Endothelial cell of umbilical vein (primary cell): ENCODE data around the gene ADCY2. TPM values are rescaled to one million over a fixed set of nuclear protein-coding genes. Genes with fewer than 3 reads are reported as not detected.

ENCODE experiments used
- BruUV-seq: library from RNA; stranded (reverse); fragments of 400-500 nt; replicated peaks from 2 replicates; lab custom pipeline; 2021; lab: Mats Ljungman, UMichigan
- CTCF ChIA-PET: fragments of 300-600, 350-600 bp; sonication (Branson Sonifier 250); formaldehyde crosslinking; loops from one replicate; lab custom pipeline; 2021; ENCODE audit warnings: antibody characterized with exemption, inconsistent platforms; lab: Charles Lee
- POLR2A ChIA-PET: fragments of 300-600, 350-600 bp; sonication (Branson Sonifier 250); formaldehyde crosslinking; loops from one replicate; lab custom pipeline; 2021; ENCODE audit warnings: antibody characterized with exemption, inconsistent platforms; lab: Charles Lee
- DNase-seq: peaks from one replicate; pipeline ENCODE4 v3.0.0-alpha.2; 2011; ENCODE audit warnings: low read depth, low spot score
- FAIRE-seq: peaks from 2 replicates; lab custom pipeline; 2011; peaks lifted over from hg19 to GRCh38; lab: Jason Lieb, UNC
- H2AFZ ChIP-seq: 2 replicates; pipeline ENCODE4 v1.6.0; 2012; ENCODE audit warnings: low read depth, low read length, control low read depth, inconsistent platforms
- H3K27ac ChIP-seq: 2 replicates; pipeline ENCODE4 v1.5.1; 2011; ENCODE audit warnings: low read depth, mild to moderate bottlenecking, control low read depth, low read length, moderate library complexity; ENCODE audit not compliant: insufficient read depth
- H3K27me3 ChIP-seq, 2 experiments: 2 replicates each; pipeline versions ENCODE4 v1.6.0 to v1.6.1; 2011; ENCODE audit warnings: low read length in 2 of 2, mixed read lengths in 1 of 2; ENCODE audit not compliant: control insufficient read depth in 2 of 2, insufficient read depth in 2 of 2
- H3K36me3 ChIP-seq, 2 experiments: 2 replicates in 1 of 2; 3 replicates in 1 of 2; pipeline ENCODE4 v1.5.1; 2011; ENCODE audit warnings: low read length in 2 of 2, mild to moderate bottlenecking in 1 of 2, moderate library complexity in 1 of 2; ENCODE audit not compliant: control insufficient read depth in 2 of 2, insufficient read depth in 2 of 2; ENCODE audit errors: extremely low read depth in 1 of 2
- H3K4me1 ChIP-seq: 3 replicates; pipeline ENCODE4 v1.5.1; 2011; ENCODE audit warnings: mild to moderate bottlenecking, low read length; ENCODE audit not compliant: control insufficient read depth, insufficient read depth; ENCODE audit errors: extremely low read depth
- H3K4me2 ChIP-seq: 2 replicates; pipeline ENCODE4 v1.6.1; 2011; ENCODE audit warnings: low read length, control low read depth, mixed read lengths; ENCODE audit not compliant: insufficient read depth
- H3K4me3 ChIP-seq, 3 experiments: fragments of 200-600 bp in 1 of 3; sonication (generic), shearing (Covaris generic) in 1 of 3; replicated peaks in 1 of 3; 2 replicates each; pipeline ENCODE4 v1.5.1; 2011 to 2016; ENCODE audit warnings: control low read depth in 3 of 3, low read length in 3 of 3, mild to moderate bottlenecking in 2 of 3, inconsistent platforms in 1 of 3, low read depth in 1 of 3, moderate library complexity in 1 of 3; ENCODE audit not compliant: insufficient read depth in 1 of 3
- H3K79me2 ChIP-seq: 2 replicates; pipeline ENCODE4 v1.6.0; 2012; ENCODE audit warnings: low read length, inconsistent platforms; ENCODE audit not compliant: control insufficient read depth, insufficient read depth
- H3K9ac ChIP-seq: replicated peaks from 2 replicates; pipeline ENCODE3; 2011; ENCODE audit warnings: low read length, control low read depth; ENCODE audit not compliant: insufficient read depth; ENCODE audit errors: extremely low read depth
- H3K9me1 ChIP-seq: replicated peaks from 3 replicates; pipeline ENCODE4 v1.6.0; 2011; ENCODE audit warnings: mild to moderate bottlenecking, low read length; ENCODE audit not compliant: control insufficient read depth, insufficient read depth; ENCODE audit errors: extremely low read depth
- H3K9me3 ChIP-seq: replicated peaks from 2 replicates; pipeline ENCODE4 v1.5.1; 2012; ENCODE audit warnings: low read length, inconsistent platforms; ENCODE audit not compliant: control insufficient read depth, insufficient read depth
- H4K20me1 ChIP-seq: replicated peaks from 2 replicates; pipeline ENCODE3; 2011; ENCODE audit warnings: mild to moderate bottlenecking, low read length; ENCODE audit not compliant: control insufficient read depth, insufficient read depth; ENCODE audit errors: extremely low read depth
- CTCF ChIP-seq, 2 donors: IDR thresholded peaks; 1 replicate in 1 of 2; 2 replicates in 1 of 2; pipeline ENCODE4 v1.5.1; 2011; ENCODE audit warnings: low read length in 2 of 2, mild to moderate bottlenecking in 2 of 2, moderate library complexity in 2 of 2, control low read depth in 1 of 2, inconsistent platforms in 1 of 2, low read depth in 1 of 2; ENCODE audit not compliant: insufficient read depth in 1 of 2; ENCODE audit errors: extremely low read depth in 1 of 2
- EZH2 ChIP-seq: IDR thresholded peaks from 2 replicates; pipeline ENCODE4 v1.6.1; 2012; ENCODE audit warnings: borderline replicate concordance, low read depth, mild to moderate bottlenecking, moderate library complexity, low read length, inconsistent platforms; ENCODE audit not compliant: severe bottlenecking
- FOS ChIP-seq: IDR thresholded peaks from 2 replicates; pipeline ENCODE4 v1.6.1; 2011; ENCODE audit warnings: mild to moderate bottlenecking, low read length, moderate library complexity, borderline replicate concordance; ENCODE audit not compliant: insufficient read depth
- GATA2 ChIP-seq: IDR thresholded peaks from 2 replicates; pipeline ENCODE4 v1.7.0; 2011; ENCODE audit warnings: low read depth, mild to moderate bottlenecking, moderate library complexity, mixed read lengths, low read length; ENCODE audit not compliant: insufficient read length, insufficient read depth
- JUN ChIP-seq: IDR thresholded peaks from 2 replicates; pipeline ENCODE4 v1.6.1; 2011; ENCODE audit warnings: borderline replicate concordance, low read depth; ENCODE audit not compliant: insufficient read length, insufficient read depth
- MAX ChIP-seq: IDR thresholded peaks from 2 replicates; pipeline ENCODE4 v1.6.1; 2011; ENCODE audit not compliant: insufficient read depth, insufficient read length
- MYC ChIP-seq: IDR thresholded peaks from one replicate; pipeline ENCODE4 v1.6.1; 2011; ENCODE audit warnings: mild to moderate bottlenecking, low read depth, low read length
- POLR2A ChIP-seq: IDR thresholded peaks from 2 replicates; pipeline ENCODE4 v1.6.1; 2012; ENCODE audit warnings: low read depth, mild to moderate bottlenecking, control low read depth, low read length
- POLR2AphosphoS5 ChIP-seq: IDR thresholded peaks from 2 replicates; pipeline ENCODE4 v1.6.1; 2012; ENCODE audit warnings: low read depth, mild to moderate bottlenecking, control low read depth, low read length, moderate library complexity; ENCODE audit not compliant: insufficient read depth
- dilution Hi-C: fragments of 300-500 bp; cut with MboI; formaldehyde crosslinking; loops from one replicate; pipeline ENCODE4 v1.15.0; 2019; ENCODE audit warnings: low sequenced_read_pairs; ENCODE audit not compliant: extremely low pct_ligation_motif_present
- intact Hi-C: fragments of 100-400 bp; cut with micrococcal nuclease; formaldehyde crosslinking; loops from one replicate; pipeline ENCODE4 v1.10.0; 2022
- polyA plus RNA-seq, 4 experiments: library from polyadenylated mRNA; depleted of rRNA in 3 of 4; stranded (reverse) in 3 of 4; unstranded in 1 of 4; fragments of >200 nt; gene quantifications; 2 replicates each; pipeline versions ENCODE4 v1.2.1 to v1.2.3, GENCODE V29; 2011 to 2012; ENCODE audit warnings: missing spikeins in 1 of 4
- total RNA-seq: library from RNA; stranded (reverse); gene quantifications from 2 replicates; pipeline ENCODE4 v1.2.3, GENCODE V29; 2021

Gene ADCY2
- total and polyA plus RNA-seq, 2 donors (not counting 3 experiments of a cell fraction or from before 2014, with no cell fraction given) = under 0.01 TPM; not detected in 1

- DNase-seq (no peak), FAIRE-seq (no peak)
- Histone ChIP-seq H3K9me3 (peaks cover 11% of the 10 kb centered on the region), H3K27ac (no peak overlapping the region), H3K9ac (no peak overlapping the region), H4K20me1 (no peaks in the 10 kb centered on the region), H3K4me2 (no peak overlapping the region), H3K4me3 (no peak overlapping the region), H3K27me3 (no peaks in the 10 kb centered on the region), H3K79me2 (no peaks in the 10 kb centered on the region), H3K9me1 (no peaks in the 10 kb centered on the region), H3K36me3 (no peaks in the 10 kb centered on the region), H2AFZ (no peak overlapping the region), H3K4me1 (no peaks in the 10 kb centered on the region)
- intact Hi-C loops (no loop called here), dilution Hi-C loops (no loop called here)
- ChIA-PET POLR2A (no interaction called here), CTCF (no interaction called here)
- TF ChIP-seq POLR2A (no peak), JUN (no peak), EZH2 (no peak), CTCF (IDR thresholded peaks at IDR 0.05; ENCODE audit: extremely low read depth in 1 of 2, insufficient read depth in 1 of 2, low read depth in 1 of 2, low read length in 2 of 2) (no peak), MYC (no peak), MAX (no peak), GATA2 (no peak), POLR2AphosphoS5 (no peak), FOS (no peak)
- BruUV-seq = no TSS peak
Measured at GRCh38 chr5:7682379-7682778, 286.4 kb downstream of the ADCY2 start.
